Measurements from ENCODE around the gene APPL1.

Gene APPL1

DNA sequence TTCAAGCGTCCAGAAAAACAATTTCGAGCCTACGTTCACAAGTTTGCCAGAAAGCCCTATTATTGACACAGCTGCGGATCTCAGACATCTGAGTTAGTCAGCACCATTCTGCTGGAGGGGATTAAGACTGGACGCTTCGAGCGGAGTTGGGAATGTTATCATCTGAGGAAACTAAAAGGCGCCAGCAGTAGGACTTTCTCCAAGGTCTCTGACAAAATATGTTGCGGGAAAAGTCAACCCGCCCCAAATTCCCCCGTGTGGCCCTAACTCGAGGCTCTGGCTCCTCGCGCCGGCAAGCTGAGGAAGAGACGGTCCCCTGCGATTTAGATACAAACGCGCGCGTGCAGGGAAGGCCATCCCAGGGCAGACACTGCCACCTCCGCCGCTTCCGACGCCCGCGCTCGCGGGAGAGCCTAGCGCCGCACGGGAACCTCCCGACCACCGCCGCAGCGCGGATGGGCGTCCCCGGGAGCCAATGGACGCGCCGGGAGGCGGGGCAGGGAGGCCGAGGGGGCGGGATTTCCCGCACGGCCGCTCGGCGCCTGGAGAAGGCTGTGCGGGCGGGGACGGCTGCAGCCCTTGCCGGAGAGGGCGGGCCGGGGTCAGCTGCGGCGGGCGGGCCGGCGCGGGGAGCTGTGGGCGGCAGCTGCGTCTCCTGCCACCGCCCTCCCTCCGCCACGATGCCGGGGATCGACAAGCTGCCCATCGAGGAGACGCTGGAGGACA, at the start of gene APPL1:
Gene APPL1 (plus strand): TSS at position 526 of the 726 bp plus-strand sequence. CDS start 155 bp downstream, at position 681.
- DNase-seq (ENCODE audit: low read depth), result peak; percentile 75

- DNase-seq (ENCODE audit: low read depth), result no peak
Observed at GRCh38 chr3:57179580-57180410, 47.7 kb upstream of the APPL1 start.

GRCh38 chr3:57184526-57184925, 43.0 kb upstream of the APPL1 start:
- DNase-seq (ENCODE audit: low read depth), result no peak

GRCh38 chr3:57192028-57192427, 35.5 kb upstream of the APPL1 start:
- DNase-seq (ENCODE audit: low read depth), result no peak

- DNase-seq (ENCODE audit: low read depth), result no peak
Observed at GRCh38 chr3:57194641-57195040, 32.9 kb upstream of the APPL1 start.

DNA sequence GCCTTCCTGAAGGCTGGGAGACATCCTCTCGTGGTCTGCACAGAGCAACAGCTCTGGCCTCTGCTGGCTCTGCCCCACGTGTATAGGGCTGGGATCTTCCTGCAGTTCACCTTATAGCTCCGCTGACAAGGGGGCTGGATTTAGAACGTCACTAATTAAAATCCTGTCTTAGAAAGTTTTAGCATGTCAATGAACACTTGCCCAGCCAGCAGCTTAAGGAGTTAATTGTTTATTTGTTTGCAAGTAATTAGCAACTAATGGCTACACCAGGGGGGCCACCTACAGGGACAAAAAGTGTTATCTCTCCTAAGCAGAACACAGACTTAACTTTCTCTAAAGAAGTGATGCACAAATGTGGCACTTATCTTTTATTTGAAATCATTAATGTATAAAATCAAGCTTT, 27.6 kb upstream of the APPL1 start, which contains the start of gene HESX1:
Gene HESX1 (minus strand): TSS at position 84 of the 403 bp plus-strand sequence. CDS start 60 bp downstream, at position 24.
- DNase-seq (ENCODE audit: low read depth), result no peak

- no peak for DNase-seq (ENCODE audit: low read depth)
Observed at GRCh38 chr3:57206423-57206822, 21.1 kb upstream of the APPL1 start.

GRCh38 chr3:57221883-57222282, 5.6 kb upstream of the APPL1 start:
- no peak for DNase-seq (ENCODE audit: low read depth)

DNA sequence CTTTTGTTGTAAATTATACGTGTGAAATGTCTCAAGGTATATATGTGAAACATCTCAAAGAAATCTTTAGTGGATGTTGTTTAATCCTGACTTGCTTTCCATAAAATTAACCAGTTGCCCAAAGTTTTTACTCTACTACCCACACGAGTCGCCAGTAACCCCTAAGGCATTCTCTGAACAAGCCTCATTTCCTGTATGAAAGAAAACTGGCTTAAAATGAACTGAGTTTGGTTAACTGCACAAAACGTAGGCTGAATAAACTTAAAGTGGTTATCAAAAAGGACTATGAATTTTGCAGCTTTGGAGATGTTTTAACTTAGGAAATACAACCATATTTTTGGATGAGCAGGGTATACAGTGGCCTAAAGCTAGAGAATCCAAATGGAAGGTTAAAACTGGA, 2.7 kb upstream of the APPL1 start:
- DNase-seq (ENCODE audit: low read depth), result no peak

- no peak for DNase-seq (ENCODE audit: low read depth)
Observed at GRCh38 chr3:57226176-57226575, 1.4 kb upstream of the APPL1 start.

- no peak for DNase-seq (ENCODE audit: low read depth)
Observed at GRCh38 chr3:57227930-57228751, 612 bp downstream of the APPL1 start.

- DNase-seq (ENCODE audit: low read depth), result no peak
Observed at GRCh38 chr3:57230006-57230405, 2.5 kb downstream of the APPL1 start.

DNA sequence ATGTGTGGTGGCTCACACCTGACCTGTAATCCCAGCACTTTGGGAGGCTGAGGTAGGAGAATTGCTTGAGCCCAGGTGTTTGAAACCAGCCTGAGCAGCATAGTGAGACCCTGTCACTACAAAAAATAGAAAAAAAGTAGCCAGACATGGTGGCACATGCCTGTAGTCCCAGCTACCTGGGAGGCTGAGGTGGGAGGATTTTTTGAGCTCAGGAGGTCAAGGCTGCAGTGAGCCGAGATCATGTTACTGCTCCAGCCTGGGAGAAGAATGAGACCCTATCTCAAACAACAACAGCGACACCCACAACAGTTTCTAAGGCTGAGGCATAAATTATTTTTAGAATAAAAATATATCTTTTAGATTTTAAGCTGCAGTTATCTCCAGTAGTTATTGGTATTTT, 6.3 kb downstream of the APPL1 start:
- no peak for DNase-seq (ENCODE audit: low read depth)

- DNase-seq (ENCODE audit: low read depth), result no peak
Observed at GRCh38 chr3:57234613-57235575, 7.4 kb downstream of the APPL1 start.

DNA sequence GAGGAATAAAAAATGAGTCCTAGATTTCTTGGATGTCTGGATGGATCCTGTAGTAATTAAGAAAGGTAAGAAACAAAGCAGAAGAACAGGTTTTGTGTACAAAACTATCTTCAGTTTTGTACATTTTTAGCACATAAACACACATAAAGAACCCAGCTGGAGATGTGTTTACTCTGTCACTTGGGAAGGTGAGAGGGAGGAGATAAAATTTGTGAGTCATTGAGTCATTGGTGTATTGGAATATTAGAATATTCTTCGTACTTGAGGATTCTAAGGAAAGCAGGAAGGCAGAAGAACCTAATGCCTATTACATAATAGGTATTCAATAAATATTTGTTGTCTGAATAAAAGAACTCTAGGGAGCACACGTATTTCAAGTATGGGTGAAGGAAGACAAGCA, 17.4 kb downstream of the APPL1 start:
- DNase-seq (ENCODE audit: low read depth), result no peak

- DNase-seq (ENCODE audit: low read depth), result no peak
Observed at GRCh38 chr3:57252404-57252803, 24.9 kb downstream of the APPL1 start.

GRCh38 chr3:57256844-57257243, 29.3 kb downstream of the APPL1 start:
- DNase-seq (ENCODE audit: low read depth), result no peak

DNA sequence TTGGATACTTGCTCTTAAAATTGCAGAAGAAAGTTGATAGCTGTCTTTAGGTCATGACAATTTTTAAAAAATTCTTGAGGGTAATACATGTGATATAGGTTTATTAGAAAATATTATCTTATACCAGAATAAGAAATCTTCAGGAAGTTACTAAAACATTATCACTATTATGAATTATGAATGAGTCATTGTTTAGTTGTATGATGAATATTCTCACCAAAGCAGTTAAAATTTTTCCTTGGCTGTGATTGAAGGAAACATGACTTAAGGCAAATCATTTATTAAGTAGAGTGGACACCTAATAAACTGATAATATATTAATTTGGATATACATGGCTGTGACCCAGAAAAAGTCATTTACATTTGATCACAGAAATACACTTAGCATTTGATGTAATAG, 30.1 kb downstream of the APPL1 start:
- DNase-seq (ENCODE audit: low read depth), result no peak

DNA sequence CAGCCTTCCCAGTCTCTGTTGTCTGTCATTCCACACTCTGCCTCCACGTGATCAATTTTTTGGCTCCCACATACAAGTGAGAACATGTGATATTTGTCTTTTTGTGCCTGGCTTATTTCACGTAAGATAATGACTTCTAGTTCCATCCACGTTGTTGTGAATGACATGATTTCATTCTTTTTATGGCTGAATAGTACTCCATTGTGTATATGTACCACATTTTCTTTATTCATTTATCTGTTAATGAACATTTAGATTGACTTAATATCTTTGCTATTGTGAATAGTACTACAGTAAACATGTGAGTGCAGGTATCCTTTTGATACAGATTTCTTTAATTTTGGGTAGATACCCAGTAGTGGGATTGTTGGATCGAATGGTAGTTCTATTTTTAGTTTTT, 33.6 kb downstream of the APPL1 start:
- no peak for DNase-seq (ENCODE audit: low read depth)

DNA sequence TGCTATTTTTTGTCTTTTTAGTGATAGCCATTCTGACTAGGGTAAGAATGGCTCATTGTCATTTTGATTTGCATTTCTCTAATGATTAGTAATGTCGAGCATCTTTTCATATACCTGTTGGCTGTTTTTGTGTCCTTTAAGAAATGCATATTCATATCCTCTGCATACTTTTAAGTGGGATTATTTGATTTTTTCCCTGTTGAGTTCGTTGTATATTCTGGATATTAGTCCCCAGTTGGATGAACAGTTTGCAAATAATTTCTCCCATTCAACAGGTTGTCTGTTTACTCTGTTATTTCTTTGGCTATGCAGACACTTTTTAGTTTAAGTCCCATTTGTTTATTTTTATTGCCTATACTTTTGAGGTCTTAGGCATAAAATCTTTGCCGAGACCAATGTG, 34.4 kb downstream of the APPL1 start:
- DNase-seq (ENCODE audit: low read depth), result no peak

- DNase-seq (ENCODE audit: low read depth), result no peak
Observed at GRCh38 chr3:57268416-57268815, 40.9 kb downstream of the APPL1 start.
